ENCODE data around the gene MINAR1.

GRCh38 chr15:79410237-79410636 lies 21.9 kb upstream of the MINAR1 start:
- TF ChIP-seq EZH2 (IDR thresholded peaks at IDR 0.05; ENCODE audit: low read depth) (no peak), CTCF (conservative IDR thresholded peaks at IDR 0.05) (no peak)
